EH (cell line): ENCODE measurements around the gene PCDH15.
"Not testable (repeated sequence)": the region's sequence is repeated elsewhere in the genome, so short reads cannot be mapped to it uniquely, and the experiment has no call there.

Source experiments
- DNase-seq: peaks from one replicate; pipeline ENCODE4 v3.0.0-alpha.2; 2015; ENCODE audit warnings: low read depth

Gene PCDH15

GRCh38 chr10:53978301-53978700 is 822.7 kb downstream of the PCDH15 start:
- no peak for DNase-seq

GRCh38 chr10:53977267-53977666 is 823.8 kb downstream of the PCDH15 start:
- no peak for DNase-seq

- no peak for DNase-seq
Observed at GRCh38 chr10:53957401-53957800, 843.6 kb downstream of the PCDH15 start.

GRCh38 chr10:53955091-53955490 is 845.9 kb downstream of the PCDH15 start:
- no peak for DNase-seq

DNA sequence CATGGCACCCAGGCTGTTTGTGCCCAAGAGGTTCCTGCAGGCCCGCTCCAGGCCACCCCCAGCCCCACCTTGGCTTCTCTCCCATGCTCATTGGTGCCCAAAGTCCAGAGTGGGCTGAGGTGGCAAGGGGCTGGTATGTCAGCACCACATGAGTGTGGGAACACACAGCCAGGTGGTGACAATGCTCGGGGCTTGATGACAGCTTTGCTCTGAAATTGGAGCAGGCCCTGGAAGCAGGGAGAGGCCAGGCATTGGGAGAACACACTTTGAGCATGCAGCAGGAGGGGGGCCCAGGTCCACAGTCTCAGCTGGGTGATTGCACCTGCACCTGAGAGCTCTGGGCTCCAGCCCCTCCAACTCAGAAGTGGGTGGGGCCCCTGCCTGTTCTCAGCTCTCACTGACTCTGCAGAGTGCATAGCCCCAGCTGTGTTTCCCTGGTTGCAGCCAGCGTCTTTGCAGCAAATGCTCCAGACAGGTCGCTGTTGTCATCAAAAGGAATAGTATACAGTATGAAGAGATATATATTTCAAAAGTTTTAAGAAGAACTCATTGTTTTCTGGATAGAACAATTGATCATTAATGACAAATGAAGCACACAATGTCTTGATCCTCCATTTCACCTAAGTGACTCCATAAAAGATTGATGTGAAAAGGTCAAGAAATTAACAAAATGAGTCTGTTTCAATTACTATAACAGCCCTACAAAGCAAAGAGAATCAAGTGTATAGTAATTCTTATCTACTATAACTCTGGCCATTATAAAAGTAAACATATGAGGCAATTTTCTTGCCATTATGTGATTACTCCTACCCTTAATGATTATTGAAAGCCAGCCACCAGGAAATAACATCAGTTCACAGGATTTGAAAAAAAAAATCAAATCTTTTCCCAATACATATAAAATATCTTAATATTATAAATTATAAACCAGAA is 848.1 kb downstream of the PCDH15 start:
- DNase-seq: no peak

DNA sequence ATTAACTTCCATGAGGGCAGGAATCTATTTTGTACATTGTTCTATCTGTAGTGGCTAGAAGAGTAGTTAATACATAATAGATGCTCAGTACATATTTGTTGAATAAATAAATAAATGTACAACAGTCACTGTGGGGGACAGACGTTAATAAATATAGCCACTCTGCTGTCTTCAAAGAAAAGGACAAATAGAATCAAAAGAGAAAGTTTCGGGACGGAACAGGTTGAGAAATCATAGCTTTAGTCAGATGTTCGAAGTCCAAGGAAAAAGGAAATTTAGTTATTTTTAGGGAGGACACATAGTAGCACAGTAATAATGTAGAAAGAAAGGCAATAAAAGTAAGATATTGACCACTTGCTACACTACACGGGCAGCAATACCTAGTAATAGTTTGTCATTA is 861.4 kb downstream of the PCDH15 start:
- DNase-seq: no peak

DNA sequence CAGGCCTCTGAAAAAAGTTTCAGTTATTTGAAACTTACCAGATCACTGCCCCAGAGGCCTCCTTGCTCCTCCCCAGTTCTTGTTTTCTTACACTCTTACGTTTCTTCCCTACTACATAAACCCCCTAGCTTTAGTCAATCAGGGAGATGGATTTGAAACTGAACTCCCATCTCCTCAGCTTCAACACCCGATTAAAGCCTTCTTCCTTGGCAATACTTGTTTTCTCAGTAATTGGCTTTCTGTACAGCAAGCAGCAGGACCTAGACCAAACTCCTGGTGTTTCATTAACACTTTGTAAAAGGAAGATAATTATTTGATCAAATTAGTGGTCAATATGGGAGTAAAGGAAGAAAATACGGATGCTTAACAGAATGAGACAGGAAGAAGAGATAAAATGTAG is 870.4 kb downstream of the PCDH15 start:
- DNase-seq: no peak

DNA sequence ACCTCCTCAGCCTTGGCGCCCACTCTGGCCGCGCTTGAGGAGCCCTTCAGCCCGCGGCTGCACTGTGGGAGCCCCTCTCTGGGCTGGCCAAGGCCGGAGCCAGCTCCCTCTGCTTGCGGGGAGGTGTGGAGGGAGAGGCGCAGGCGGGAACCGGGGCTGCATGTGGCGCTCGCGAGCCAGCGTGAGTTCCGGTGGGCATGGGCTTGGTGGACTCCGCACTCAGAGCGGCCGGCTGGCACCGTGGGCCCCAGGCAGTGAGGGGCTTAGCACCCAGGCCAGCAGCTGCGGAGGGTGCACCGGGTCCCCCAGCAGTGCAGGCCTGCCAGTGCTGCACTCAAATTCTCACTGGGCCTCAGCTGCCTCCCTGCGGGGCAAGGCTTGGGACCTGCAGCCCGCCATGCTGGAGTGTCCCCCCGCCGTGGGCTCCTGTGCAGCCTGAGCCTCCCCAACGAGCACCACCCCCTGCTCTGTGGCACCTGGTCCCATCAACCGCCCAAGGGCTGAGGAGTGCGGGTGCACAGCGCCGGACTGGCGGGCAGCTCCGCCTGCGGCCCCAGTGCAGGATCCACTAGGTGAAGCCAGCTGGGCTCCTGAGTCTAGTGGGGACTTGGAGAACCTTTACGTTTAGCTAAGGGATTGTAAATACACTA is 876.9 kb downstream of the PCDH15 start:
- DNase-seq: not testable (repeated sequence)

DNA sequence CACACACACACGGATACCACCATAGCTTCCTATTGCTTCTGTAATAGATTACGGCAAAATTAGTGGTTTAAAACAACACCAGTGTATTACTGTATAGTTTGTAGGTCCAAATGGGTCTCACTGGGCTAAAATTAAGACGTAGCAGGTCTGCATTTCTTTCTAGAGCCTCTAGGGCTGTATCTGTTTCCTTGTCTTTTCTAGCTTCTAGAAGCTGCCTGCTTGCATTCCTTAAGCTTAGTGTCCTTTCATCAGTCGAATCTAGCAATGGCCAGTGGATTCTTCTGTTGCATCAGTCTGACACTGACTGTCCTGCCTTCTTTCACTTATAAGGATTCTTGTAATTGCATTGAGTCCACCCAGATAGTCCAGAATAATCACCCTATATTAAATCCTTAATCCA is 882.3 kb downstream of the PCDH15 start:
- no peak for DNase-seq

- DNase-seq: no peak
Observed at GRCh38 chr10:53909791-53910190, 891.2 kb downstream of the PCDH15 start.

GRCh38 chr10:53904506-53905241 is 896.4 kb downstream of the PCDH15 start:
- no peak for DNase-seq

DNA sequence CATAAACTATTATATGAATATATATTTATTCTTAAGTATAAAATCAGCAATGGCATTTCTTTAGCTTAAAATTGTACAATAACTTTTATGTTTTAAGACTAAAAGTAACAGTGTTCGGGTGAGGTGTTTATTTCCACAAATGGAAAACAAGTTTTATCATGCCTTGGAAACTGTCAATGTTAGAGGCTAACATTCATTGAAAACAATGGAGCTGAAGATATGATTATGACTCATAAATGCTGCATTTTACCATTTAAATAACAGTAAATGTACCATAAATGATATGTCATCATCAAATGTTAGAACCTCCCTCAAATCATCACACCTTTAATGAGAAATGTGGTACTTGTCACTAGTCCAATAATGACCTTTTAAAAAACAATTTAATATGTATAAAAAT is 897.3 kb downstream of the PCDH15 start:
- no peak for DNase-seq

GRCh38 chr10:53899463-53900160 is 901.4 kb downstream of the PCDH15 start:
- no peak for DNase-seq

DNA sequence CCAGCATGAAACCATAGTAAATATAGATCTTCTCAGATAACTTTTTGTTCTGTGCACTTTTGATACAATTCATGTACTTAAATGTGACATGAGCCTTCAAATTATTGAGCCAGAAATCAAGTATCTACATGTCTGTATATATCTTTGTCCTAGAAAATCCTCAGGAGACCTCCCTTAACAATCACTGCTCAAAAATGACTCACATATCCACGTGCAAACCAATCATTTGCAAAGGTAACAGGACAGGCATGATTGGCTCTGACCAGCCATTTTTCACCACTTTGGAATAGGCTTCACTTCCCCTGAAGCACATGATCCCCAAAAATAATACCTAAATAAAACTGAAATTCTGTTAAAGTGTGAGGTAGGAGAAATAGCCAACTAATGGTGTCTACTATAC is 902.5 kb downstream of the PCDH15 start:
- DNase-seq: no peak

DNA sequence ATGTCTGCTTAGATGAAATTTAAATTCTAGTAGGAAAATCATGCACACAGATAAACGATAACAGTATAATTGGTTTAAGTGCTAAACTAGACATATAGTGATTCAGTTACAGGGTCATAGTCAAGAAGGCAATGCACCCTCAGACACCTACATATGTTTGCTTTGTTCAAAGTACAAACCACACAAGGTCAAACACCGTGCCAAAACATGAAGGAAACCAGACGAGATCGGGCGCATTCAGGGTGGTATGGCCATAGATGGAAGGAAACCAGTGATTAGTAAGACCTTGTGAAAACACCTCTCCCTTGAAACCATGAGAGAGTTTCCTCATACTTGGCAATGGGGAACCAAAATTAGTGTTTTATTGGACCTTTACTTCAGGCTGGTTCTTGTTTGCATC is 906.9 kb downstream of the PCDH15 start:
- DNase-seq: no peak

GRCh38 chr10:53893061-53893460 is 908.0 kb downstream of the PCDH15 start:
- no peak for DNase-seq

- no peak for DNase-seq
Observed at GRCh38 chr10:53886325-53887300, 914.4 kb downstream of the PCDH15 start.

DNA sequence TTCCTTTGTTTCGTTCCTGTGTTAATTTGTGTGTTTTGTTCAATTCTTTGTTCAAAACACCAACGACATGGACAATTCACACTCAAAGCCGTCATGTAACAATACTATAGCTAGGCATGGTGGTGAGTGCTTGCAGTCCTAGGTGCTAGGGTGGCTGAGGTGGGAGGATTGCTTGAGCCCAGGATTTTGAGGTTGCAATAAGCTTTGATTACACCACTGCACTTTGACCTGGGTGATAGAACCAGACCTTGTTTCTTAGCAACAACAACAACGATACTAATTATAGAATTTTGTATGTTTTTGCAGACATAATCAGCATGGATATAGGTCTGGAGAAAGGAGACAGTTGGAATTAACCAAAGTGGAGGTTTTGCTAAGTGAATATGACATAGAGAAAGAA is 936.2 kb downstream of the PCDH15 start:
- DNase-seq: no peak

DNA sequence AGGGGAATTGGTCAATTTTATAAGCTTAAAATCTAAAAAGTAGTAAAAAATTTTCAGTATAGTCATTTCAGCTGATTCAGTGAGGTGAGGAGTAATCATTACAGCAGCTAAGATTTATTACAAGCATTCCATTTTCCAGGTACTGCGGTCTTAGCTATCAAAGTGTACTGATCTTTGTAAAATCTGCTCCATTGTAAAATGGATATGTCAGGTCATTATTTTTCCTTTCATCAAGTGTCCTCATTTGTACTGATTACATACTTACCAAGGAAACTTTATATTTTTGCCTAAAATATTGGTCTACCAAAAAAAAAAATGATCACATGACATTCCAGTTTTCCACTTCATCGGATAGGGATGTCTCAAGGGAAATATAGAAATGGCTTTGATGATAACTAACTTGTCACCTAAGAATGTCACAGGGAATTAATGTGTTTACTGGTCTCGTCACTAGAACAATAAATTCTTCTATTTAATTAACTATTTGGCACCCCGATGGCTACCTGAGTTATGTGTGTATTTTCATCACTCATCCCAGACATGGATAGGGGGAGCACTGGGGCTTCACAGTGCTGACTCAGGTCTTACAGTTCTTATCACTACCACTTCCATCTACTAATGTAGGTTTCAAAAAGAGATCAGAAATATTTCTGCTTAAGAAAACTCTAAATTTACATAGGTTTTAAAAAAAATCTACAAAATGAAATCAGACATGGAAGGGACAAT is 948.4 kb downstream of the PCDH15 start:
- no peak for DNase-seq

DNA sequence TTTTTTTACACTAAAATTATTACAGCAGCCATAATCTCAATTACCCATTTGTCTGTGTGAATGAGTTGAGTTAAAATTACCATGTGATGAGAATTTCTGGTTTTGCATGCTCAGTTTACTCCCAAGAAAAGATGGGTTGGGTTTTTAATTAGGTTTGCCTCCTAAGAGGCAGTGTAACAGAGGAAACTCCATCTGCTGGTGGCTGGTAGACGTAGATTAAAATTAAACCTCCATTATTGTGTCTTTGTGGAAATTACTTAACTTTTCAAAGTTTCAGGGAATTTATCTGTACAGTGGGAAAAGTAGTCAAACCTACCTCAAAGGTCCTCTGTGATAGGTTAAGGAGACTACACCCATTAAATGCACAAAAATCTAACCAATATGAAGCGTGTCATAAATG is 954.2 kb downstream of the PCDH15 start:
- DNase-seq: no peak
